GM21390 (cell line): ENCODE results near the gene SCYL1.
"Not testable (repeated sequence)": the region's sequence is repeated elsewhere in the genome, so short reads cannot be mapped to it uniquely, and the experiment has no call there.

Experiments
- ATAC-seq: cut with Tn5 transposase; IDR thresholded peaks from one replicate; pipeline ENCODE4 v1.9.1; 2021; ENCODE audit not compliant: unreplicated experiment

The SCYL1 gene

DNA sequence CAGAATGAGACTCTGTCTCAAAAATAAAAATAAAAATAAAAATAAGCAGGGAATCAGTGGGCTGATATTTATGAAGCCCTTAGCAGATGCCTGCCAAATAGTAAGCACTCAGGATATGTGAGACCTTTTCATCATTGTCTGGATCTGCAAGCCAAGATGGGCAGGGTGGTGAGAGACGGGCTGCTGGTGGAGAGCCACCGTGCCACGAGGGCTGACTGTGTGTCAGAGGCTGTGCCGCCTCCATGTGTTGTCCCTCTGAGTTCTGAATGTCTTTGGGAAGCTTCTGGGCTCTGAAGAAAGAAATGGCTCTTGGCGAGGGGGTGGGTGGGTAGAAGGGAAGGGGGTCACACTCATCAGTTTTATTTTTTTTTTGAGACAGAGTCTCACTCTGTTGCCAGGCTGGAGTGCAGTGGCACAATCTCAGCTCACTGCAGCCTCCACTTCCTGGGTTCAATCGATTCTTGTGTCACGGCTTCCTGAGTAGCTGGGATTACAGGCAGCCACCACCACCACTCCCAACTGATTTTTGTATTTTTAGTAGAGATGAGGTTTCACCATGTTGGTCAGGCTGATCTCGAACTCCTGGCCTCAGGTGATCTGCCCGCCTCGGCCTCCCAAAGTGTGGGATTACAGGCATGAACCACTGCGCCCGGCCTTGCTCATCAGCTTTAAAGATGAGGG, 40.1 kb downstream of the SCYL1 start:
- ATAC-seq: not testable (repeated sequence)

DNA sequence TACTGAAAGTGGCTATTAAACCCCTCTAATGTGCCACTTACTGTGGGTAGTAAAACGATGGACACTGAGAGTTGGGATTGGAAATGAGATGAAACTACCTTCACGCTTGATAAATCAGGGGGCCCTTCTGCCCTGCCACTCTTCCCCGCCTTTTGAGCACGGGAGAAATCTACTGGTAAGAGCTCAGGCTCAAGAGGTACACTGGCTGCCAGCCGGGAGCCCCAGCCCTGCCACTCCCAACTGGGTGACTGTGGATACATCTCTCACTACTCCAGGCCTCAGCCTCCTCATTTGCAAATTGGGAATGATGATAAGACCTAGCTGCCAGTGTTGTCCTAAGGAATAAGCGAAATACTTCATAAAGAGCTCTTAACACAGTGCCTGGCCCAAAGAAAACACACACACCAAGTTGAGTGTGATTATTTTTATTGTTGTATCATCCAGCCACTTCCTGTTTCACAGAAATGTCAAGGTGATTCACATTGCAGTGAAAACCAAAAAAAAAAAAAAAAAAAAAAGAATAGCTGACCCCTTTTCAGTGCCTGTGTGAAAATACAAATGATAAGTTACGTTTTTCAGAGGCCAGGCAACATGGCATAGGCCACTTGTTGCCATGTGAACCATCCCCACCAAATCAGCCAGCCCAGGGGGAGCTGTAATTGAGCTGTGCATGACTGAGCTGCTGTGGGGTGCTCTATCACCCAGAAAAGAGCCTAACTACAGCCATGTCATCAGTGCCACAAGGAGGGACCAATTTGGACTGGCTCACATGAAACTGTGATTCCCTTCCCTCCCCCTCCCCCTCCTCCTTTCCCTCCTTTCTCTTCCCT, 41.0 kb downstream of the SCYL1 start:
- ATAC-seq: no peak

DNA sequence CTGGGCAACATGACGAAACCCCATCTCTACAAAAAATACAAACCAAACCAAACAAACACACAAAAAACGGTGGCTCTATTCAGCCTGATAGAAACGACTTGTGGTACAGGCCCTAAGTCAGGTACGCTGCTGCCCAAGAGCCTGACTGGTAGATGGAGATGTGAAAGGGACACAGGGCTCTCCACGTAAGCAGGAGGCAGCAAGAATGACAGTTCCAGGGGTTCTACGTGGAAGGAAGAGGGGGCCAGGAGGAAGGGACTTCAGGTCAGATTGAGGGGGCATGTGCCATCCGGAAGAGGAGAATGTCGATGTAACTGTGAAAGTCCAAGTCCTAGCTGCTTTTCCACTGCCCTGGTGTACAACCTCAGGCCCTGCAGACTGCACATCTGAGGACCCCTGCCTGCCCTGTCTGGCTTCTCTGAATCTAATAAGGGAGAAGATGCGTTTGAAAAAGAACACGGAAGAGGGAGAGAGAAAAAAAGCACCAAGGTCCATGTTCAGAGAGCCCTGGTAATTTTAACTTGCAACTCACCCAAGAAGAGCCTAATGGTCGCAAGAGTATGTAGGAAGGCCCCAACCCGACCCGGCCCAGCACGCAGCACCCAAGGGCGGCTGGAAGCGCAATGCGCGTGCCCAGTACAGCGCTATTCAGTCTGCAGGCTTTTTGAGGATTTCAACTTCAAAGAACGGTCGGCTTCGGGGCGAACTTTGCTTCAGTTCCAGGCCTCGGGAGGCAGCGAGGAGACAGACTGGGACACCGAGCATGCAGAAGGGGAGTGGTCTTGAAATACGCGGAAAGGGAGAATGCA, 44.5 kb downstream of the SCYL1 start:
- ATAC-seq: no peak

DNA sequence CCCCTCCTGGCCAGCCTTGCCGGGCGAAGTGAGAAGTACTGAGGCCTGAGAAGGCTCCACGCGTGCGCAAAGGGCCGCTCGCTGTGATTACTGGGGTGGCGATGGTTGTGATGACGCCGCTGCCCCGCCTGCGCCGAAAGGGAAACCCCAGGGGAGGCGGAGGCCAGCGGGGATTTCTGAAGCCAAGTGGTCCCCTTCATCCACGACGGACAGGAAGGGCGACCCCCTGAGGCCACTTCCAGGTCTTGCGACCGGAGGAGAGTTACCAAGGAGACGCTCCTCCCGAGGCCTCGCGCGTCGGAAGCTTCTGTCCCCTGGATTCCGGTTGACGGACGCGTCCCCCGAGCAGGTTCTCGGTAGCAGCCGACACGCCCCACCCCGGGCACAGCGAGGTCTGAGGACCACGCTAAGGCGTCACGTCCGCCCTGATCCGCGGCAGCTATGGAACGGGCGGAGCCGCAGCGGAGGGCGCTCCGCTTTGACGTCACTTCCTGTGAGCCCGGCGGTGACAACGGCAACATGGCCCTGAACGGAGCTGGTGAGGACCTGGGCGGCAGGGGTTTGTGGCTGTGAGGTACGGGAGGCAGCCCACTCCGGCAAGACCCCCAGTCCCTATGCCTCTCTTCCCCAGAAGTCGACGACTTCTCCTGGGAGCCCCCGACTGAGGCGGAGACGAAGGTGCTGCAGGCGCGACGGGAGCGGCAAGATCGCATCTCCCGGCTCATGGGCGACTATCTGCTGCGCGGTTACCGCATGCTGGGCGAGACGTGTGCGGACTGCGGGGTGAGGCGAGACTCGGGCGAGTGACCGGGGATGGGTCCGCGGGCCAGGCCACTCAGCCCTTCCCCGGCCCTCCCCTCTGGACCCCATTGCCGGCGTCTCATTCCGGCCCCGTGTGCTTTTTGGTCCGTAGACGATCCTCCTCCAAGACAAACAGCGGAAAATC, 45.4 kb downstream of the SCYL1 start, which contains the start of gene ZNRD2:
ZNRD2 (plus strand) TSS at position 505 of the 946 bp plus-strand sequence; CDS start at position 520, 15 bp downstream.
- peak; percentile 56 for ATAC-seq

- no peak for ATAC-seq
Observed at GRCh38 chr11:65571420-65571819, 46.5 kb downstream of the SCYL1 start.

- no peak for ATAC-seq
Observed at GRCh38 chr11:65571940-65572339, 47.1 kb downstream of the SCYL1 start.

DNA sequence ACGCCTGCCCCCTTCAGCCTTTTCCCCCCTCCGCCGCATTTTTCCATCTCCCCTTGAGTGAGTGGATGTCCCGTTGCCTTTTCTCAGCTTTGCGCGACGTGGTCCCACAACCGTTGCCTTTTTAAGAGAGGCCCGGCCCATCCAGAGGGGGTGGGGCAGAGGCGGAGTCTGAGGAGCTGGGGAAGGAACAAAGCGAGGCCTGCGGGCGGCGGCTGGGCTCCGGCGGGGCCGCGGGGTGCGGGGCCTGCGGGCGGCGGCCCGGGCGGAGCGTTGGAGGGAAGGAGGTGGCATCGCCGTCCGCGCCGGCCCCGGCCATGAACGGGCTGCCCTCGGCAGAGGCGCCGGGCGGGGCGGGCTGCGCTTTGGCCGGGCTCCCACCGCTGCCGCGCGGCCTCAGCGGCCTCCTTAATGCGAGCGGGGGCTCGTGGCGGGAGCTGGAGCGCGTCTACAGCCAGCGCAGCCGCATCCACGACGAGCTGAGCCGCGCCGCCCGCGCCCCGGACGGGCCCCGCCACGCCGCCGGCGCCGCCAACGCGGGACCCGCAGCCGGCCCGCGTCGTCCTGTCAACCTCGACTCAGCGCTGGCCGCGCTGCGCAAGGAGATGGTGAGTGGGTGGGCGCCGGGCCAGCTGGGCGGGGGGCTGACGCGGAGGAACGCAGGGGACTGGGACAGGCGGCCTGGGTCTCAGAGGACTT, 47.6 kb downstream of the SCYL1 start, which contains the start of gene FAM89B:
FAM89B (plus strand) TSS at position 183 of the 696 bp plus-strand sequence; CDS start at position 315, 132 bp downstream.
- no peak for ATAC-seq

DNA sequence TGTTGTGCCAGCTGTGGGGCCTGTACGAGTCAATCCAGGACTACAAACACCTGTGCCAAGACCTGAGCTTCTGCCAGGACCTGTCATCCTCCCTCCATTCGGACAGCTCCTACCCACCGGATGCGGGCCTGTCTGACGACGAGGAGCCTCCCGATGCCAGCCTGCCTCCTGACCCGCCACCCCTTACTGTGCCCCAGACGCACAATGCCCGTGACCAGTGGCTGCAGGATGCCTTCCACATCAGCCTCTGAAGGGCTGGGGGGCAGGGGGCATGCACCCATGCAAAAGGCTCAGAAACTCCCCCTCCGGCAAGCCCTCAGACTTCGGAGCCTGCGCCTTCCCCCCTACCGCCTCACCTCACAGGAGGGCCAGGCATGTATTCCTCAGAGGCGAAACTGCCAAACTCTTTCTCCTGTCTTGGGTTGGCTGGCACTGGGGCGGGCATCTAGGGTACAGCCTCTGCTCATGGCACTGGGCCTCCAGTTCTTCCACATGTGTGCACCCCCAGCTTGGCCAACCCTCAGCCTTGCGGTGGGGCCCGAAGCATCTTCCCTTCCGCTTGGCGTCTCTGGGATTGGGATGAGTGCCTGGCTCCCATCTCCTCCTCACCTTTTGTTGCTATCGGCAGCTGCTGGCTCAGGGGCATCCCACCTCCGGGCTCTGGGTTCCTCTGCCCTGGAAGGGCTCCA, 48.7 kb downstream of the SCYL1 start:
- no peak for ATAC-seq

GRCh38 chr11:65574109-65574810, 49.4 kb downstream of the SCYL1 start:
- peak; percentile 28 for ATAC-seq

DNA sequence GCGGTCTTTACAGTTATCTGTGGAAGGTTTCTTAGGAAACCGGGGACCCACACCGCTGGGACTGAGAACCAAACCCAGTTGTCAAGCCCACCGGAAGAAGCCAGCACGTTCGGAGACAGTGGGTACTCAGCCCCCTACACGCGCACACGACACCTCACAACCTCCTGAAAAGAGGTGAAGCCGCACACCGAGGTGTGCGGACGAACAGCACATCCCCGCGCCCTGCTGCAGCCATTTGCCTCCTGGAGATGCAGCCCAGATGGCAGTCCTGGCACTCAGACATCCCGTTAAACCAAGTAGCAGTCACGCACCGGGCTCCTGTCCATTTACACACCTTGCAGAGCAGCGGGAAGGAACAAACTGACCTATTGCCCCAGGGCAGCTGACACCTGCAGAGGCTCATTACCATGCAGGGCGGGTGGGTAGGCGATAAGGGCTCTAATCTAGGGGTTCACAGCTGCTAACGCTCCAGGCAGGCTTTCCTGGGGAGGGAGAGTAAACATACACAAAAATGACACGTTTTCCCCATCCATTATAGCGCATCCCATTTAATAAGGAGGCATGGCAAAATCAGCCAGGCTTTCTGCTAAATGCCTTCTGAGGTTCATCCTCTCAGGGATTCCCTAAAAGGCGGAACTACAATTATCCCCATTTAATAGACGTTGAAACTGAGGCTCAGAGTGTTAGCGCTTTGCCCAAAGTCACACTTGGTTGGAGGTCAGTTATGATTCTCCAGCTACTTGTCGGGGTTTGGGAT, 50.1 kb downstream of the SCYL1 start:
- ATAC-seq: no peak

GRCh38 chr11:65575568-65576231, 50.8 kb downstream of the SCYL1 start, which contains the start of gene EHBP1L1:
TSS of gene EHBP1L1 (plus strand) at chr11:65576053. CDS start at chr11:65576303, 250 bp downstream.
- no peak for ATAC-seq

DNA sequence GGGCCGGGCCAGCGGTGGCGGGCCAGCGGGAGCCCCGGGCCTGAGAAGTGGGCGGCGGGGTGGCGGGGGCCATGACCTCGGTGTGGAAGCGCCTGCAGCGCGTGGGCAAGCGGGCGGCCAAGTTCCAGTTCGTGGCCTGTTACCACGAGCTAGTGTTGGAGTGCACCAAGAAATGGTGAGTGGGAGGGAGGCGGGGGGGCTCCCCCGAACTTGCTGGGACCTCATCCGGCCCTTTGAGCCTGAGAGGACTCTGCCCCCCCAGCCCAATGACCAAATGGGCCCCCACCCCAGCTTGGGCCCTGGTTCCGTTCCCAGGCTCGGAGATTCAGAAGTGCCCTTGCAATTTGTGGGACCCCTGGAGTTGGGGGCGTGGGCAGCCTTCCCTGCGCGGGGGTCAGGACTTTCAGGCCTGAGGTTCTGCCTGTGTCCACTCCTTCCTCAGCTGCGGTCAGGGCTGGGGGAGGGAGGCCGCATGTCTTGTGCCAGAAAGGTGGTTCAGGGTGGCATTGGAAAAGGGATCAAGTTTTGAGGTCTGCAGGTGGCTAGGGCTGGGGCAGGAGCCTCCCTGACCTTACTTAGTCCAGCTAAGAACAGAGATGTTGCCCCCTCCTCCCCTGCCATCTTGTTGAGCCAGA, 51.5 kb downstream of the SCYL1 start:
- ATAC-seq: no peak

DNA sequence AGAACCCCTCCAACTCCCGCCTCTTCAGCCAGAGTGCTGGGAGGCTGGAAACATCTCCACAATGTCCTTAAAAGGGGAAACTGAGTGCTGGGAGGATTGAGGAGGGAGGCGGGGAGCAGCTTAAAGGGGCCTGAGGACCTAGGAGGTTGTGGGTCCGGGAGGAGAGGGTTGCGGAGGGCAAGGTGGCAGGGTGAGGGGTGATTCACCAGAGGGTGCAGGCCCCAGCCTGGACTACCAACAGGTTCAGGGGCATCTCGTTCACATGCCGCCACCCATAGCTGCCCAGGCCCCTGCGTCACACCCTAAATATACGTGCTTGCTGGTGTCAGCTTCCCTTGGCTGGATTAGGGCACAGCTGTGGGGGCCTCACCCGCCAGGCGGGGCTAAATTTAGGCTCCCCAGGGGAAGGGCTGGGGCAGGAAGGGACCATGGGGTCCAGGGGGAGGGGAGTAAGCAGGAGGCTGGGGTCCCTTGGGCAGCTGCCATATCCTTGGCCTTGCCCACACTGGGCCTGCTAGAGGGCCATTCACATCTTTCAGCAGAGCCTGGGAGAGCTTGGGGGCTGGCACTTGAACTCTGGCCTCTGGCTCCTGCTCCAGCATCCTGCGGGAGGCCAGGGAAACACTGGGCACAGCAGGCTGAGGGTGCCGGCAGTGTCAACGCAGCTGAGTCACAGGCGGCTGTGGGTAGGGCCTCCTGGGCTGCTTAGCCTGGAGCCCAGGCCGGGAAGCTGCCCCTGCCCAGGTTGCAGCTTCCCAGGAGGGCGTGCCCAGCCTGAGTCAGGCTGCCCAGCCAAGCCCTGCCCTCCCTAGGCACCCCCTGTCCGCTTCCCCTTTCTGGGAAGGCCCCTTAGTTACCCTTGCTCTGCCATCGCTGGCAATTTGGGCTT, 52.2 kb downstream of the SCYL1 start:
- ATAC-seq: no peak

- no peak for ATAC-seq
Observed at GRCh38 chr11:65577756-65578109, 52.9 kb downstream of the SCYL1 start.

- no peak for ATAC-seq
Observed at GRCh38 chr11:65578134-65578533, 53.3 kb downstream of the SCYL1 start.

DNA sequence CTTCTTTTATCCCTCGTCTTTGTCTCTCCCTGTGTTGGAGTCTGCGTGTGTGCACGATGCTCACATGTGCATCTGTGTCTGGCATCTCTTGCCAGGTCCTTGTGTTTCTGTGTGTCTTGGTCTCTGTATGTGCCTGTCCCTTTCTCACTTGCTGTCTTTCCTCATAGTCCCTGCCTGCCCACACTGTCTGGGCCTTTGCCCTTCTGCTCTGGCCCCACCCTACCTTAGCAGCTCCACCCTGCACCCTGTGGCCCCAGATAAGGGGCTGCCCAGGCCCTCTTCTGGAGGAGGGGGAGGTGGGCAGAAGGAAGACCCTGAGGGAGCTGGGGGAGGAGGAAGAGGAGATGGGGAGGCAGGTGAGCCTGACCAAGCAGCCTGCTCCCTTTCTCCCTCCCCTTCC, 53.8 kb downstream of the SCYL1 start:
- ATAC-seq: no peak
